Measurements from ENCODE around the gene RAET1E.

Gene RAET1E

DNA sequence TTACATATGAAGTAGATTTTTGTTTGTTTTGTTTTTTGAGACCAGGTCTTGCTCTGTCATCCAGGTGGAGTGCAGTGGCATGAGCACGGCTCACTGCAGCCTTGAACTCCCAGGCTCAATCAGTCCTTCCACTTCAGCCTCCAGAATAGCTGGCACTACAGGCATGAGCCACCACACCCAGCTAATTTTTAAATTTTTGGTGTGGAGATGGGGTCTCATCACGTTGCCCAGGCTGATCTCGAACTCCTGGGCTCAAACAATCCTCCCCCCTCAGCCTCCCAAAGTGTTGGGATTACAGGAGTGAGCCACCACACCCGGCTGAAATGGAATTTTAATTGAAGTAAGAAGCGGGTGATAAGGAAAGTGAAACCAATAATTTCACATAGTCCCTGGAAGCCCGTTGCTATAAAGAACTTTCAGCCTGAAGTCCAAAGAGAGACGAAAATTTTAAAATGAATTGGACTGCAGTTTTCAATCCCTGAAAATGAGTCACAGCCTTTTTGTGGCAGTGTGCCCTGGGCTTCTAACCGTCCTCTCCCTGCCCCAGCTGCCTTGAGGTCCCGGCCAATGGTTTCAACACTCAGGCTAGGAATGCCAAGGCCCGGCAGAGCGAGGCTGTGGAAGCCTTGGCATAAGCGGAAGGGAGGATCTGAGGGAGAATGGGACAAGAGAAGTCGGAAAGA is 757 bp downstream of the RAET1E start:
- Histone ChIP-seq H3K9me2 (replicated peaks; ENCODE audit: insufficient read depth, low read length) (no peaks in the 10 kb centered on the region), H3K4me3 (ENCODE audit: low read length) (no peak overlapping the region)

GRCh38 chr6:149896491-149896890 is 1.4 kb downstream of the RAET1E start:
- H3K4me3 ChIP-seq (ENCODE audit: low read length), result no peak overlapping the region
- no peaks in the 10 kb centered on the region for H3K36me3 ChIP-seq (replicated peaks; ENCODE audit: insufficient read depth, low read length)
- H4K20me1 ChIP-seq (ENCODE audit: insufficient read depth, low read length), result no peaks in the 10 kb centered on the region
- H3K27me3 ChIP-seq (replicated peaks; ENCODE audit: insufficient read depth, low read length), result peaks cover 35% of the 10 kb centered on the region
- H3K79me2 ChIP-seq (ENCODE audit: low read length), result no peaks in the 10 kb centered on the region
- DNase-seq, result no peak
- no peak overlapping the region for H2AFZ ChIP-seq (ENCODE audit: low read length)
- TF ChIP-seq EZH2 (optimal IDR thresholded peaks at IDR 0.05; ENCODE audit: low read depth, low read length), result no peak
- no peak for TF ChIP-seq EZH2phosphoT487 (IDR thresholded peaks at IDR 0.05; ENCODE audit: low read length)
- TF ChIP-seq, protein P1, sequence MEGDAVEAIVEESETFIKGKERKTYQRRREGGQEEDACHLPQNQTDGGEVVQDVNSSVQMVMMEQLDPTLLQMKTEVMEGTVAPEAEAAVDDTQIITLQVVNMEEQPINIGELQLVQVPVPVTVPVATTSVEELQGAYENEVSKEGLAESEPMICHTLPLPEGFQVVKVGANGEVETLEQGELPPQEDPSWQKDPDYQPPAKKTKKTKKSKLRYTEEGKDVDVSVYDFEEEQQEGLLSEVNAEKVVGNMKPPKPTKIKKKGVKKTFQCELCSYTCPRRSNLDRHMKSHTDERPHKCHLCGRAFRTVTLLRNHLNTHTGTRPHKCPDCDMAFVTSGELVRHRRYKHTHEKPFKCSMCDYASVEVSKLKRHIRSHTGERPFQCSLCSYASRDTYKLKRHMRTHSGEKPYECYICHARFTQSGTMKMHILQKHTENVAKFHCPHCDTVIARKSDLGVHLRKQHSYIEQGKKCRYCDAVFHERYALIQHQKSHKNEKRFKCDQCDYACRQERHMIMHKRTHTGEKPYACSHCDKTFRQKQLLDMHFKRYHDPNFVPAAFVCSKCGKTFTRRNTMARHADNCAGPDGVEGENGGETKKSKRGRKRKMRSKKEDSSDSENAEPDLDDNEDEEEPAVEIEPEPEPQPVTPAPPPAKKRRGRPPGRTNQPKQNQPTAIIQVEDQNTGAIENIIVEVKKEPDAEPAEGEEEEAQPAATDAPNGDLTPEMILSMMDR (IDR thresholded peaks at IDR 0.05; ENCODE audit: low read length), result no peak
- H3K4me1 ChIP-seq (ENCODE audit: low read length), result no peaks in the 10 kb centered on the region
- no peaks in the 10 kb centered on the region for H3F3A ChIP-seq (ENCODE audit: insufficient read depth, low read length)
- H3K27ac ChIP-seq (ENCODE audit: low read length), result no peak overlapping the region
- no peak overlapping the region for H3K9ac ChIP-seq (ENCODE audit: low read length)
- no peak overlapping the region for H3K4me2 ChIP-seq (ENCODE audit: low read depth, low read length)
- no peaks in the 10 kb centered on the region for H3K9me3 ChIP-seq (replicated peaks; ENCODE audit: insufficient read depth, low read length)
- no peaks in the 10 kb centered on the region for H3K9me2 ChIP-seq (replicated peaks; ENCODE audit: insufficient read depth, low read length)

More for the DNA sequence above, 757 bp downstream of the RAET1E start:
- no peak overlapping the region for H3K27ac ChIP-seq (ENCODE audit: low read length)
- H3K4me1 ChIP-seq (ENCODE audit: low read length), result no peaks in the 10 kb centered on the region
- H3K9me3 ChIP-seq (replicated peaks; ENCODE audit: insufficient read depth, low read length), result no peaks in the 10 kb centered on the region
- TF ChIP-seq EZH2 (optimal IDR thresholded peaks at IDR 0.05; ENCODE audit: low read depth, low read length) (no peak), EZH2phosphoT487 (IDR thresholded peaks at IDR 0.05; ENCODE audit: low read length) (no peak)
- TF ChIP-seq, protein P1 (IDR thresholded peaks at IDR 0.05; ENCODE audit: low read length), result no peak
- H3K27me3 ChIP-seq (replicated peaks; ENCODE audit: insufficient read depth, low read length), result peaks cover 41% of the 10 kb centered on the region
- no peak overlapping the region for H3K9ac ChIP-seq (ENCODE audit: low read length)
- no peak overlapping the region for H3K4me2 ChIP-seq (ENCODE audit: low read depth, low read length)
- no peak overlapping the region for H2AFZ ChIP-seq (ENCODE audit: low read length)
- H3K36me3 ChIP-seq (replicated peaks; ENCODE audit: insufficient read depth, low read length), result no peaks in the 10 kb centered on the region
- no peaks in the 10 kb centered on the region for H3K79me2 ChIP-seq (ENCODE audit: low read length)
- no peaks in the 10 kb centered on the region for H3F3A ChIP-seq (ENCODE audit: insufficient read depth, low read length)
- DNase-seq, result no peak
- H4K20me1 ChIP-seq (ENCODE audit: insufficient read depth, low read length), result no peaks in the 10 kb centered on the region

DNA sequence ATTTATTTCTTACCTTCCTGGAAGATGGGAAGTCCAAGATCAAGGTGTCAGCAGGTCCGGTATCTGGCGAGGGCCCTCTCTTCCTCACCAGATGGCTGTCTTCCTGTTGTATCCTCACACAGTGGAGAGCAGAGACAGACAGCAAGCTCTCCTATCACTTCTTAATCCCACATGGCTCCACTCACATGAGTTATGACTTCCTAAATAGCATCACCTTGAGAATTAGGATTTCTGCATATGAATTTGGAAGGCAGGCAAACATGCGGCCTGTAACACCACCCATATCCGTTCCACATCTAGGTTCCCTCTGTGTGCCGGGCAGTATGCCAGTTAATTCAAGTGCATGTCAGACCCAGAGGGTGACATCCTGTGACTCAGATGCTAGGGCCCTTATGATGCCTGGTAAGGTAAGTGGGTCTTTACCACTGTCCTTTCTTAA is 2.1 kb downstream of the RAET1E start:
- H3K4me2 ChIP-seq (ENCODE audit: low read depth, low read length), result no peak overlapping the region
- H3K9me2 ChIP-seq (replicated peaks; ENCODE audit: insufficient read depth, low read length), result no peaks in the 10 kb centered on the region
- H3K4me3 ChIP-seq (ENCODE audit: low read length), result no peak overlapping the region

More for the DNA sequence above, 2.1 kb downstream of the RAET1E start:
- Histone ChIP-seq H3K27ac (ENCODE audit: low read length) (no peak overlapping the region), H2AFZ (ENCODE audit: low read length) (no peak overlapping the region), H3K36me3 (replicated peaks; ENCODE audit: insufficient read depth, low read length) (no peaks in the 10 kb centered on the region), H3K9ac (ENCODE audit: low read length) (no peak overlapping the region), H3K79me2 (ENCODE audit: low read length) (no peaks in the 10 kb centered on the region), H3K27me3 (replicated peaks; ENCODE audit: insufficient read depth, low read length) (peaks cover 29% of the 10 kb centered on the region), H4K20me1 (ENCODE audit: insufficient read depth, low read length) (no peaks in the 10 kb centered on the region), H3K4me1 (ENCODE audit: low read length) (no peaks in the 10 kb centered on the region), H3F3A (ENCODE audit: insufficient read depth, low read length) (no peaks in the 10 kb centered on the region), H3K9me3 (replicated peaks; ENCODE audit: insufficient read depth, low read length) (no peaks in the 10 kb centered on the region)
- no peak for DNase-seq
- TF ChIP-seq, protein P1 (IDR thresholded peaks at IDR 0.05; ENCODE audit: low read length), result no peak
- TF ChIP-seq EZH2phosphoT487 (IDR thresholded peaks at IDR 0.05; ENCODE audit: low read length) (no peak), EZH2 (optimal IDR thresholded peaks at IDR 0.05; ENCODE audit: low read depth, low read length) (no peak)
